Nephron (organoid): Measurements from ENCODE around the gene TBX2.

ENCODE experiments used
- H3K27ac Mint-ChIP-seq, 3 experiments: 2 replicates each; pipeline ENCODE4 v1.8.0; 2020; ENCODE audit warnings: mixed read lengths in 3 of 3, mild to moderate bottlenecking in 2 of 3, moderate library complexity in 1 of 3
- H3K27me3 Mint-ChIP-seq: 2 replicates; pipeline ENCODE4 v1.8.0; 2021; ENCODE audit warnings: low read depth, mild to moderate bottlenecking, moderate library complexity, mixed read lengths
- H3K36me3 Mint-ChIP-seq: 2 replicates; pipeline ENCODE4 v1.8.0; 2020; ENCODE audit warnings: low read depth, mixed read lengths
- H3K4me1 Mint-ChIP-seq: 2 replicates; pipeline ENCODE4 v1.8.0; 2020; ENCODE audit warnings: mixed read lengths
- H3K4me3 Mint-ChIP-seq, 3 experiments: 2 replicates each; pipeline ENCODE4 v1.8.0; 2020; ENCODE audit warnings: mild to moderate bottlenecking in 3 of 3, mixed read lengths in 3 of 3, moderate library complexity in 2 of 3
- H3K9me3 Mint-ChIP-seq: 2 replicates; pipeline ENCODE4 v1.8.0; 2020; ENCODE audit warnings: mixed read lengths
- TF ChIP-seq, protein P1 (sequence below), 3 experiments: fragments of 200-600 bp; sonication (generic); IDR thresholded peaks; one replicate each; pipeline ENCODE4 v1.5.0; 2021; ENCODE audit warnings: antibody characterized with exemption in 3 of 3; ENCODE audit not compliant: unreplicated experiment in 3 of 3

The TBX2 gene

DNA sequence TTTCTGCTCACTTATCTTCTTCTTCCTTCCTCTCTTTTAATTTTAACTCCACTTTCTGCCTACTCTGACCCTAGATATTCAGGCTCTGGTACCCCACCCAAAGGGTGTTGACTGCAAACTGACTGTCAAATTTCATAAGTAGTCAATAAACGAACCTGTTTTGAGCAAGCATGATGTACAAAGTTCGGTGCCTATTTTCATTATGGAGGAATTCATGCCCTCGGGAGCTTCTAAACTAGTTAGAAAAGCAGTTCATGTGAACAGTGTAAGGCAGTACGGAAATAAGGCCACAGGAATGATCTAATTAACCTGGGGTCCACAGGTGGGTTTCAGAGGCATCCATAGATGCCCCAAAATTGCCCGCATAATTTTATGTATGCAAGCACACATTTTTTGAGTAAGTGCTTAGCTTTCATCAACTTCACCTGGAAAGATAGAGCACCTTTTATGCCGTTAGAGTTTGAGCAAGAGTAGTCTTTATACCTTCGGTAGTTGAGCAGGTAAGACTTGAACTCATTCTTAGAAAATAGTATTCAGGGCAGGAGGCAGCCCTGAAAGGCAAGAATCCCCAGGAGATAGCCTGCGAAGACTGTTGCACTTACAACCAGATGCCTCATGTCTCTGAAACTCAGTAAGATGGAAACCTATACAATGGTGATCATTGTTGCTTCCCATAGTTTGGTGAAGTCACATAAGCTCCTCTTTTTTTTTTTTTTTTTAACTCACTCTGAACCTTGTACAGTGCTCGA lies 36.6 kb upstream of the TBX2 start:
- no peaks in the 10 kb centered on the region for H3K9me3 Mint-ChIP-seq

DNA sequence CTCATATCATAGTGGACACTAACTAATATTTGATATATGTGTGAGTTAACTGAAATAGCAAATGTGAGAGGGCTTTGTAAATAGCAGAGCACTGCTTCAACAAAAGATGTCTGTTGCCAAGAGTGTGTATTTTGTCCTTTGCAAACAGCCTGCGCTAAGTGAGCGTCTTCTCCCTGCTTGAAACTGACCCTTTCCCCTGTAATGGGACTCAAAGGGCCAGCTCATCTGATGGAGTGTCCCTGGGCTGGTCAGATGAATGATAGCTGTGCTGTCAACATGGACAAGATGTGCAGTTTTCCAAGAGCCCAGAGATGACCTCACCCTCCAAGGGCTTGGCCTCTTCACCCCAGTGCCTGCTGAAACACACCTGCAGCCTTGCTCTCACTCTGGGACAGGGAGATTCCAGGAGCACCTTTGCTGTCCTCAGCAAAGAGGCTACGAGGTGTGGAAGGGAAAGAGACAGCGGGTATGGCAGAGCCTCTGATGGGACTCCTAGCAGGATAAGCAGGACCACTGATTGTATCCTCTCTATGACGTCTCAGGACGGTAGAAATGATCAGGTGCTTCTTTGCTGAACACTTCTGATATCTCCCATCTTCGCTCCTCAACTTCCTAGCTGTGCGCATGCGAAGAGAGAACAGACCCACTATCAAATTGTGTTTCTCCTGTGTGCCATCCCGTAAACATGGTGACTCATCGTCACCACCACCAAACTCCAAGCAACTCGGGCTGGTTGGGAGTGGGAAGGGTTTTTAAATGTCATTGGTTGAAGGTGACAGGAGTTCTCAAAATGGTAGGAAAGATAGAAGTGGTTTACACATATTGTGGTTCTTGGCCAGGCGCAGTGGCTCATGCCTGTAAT lies 35.8 kb upstream of the TBX2 start:
- TF ChIP-seq, protein P1, sequence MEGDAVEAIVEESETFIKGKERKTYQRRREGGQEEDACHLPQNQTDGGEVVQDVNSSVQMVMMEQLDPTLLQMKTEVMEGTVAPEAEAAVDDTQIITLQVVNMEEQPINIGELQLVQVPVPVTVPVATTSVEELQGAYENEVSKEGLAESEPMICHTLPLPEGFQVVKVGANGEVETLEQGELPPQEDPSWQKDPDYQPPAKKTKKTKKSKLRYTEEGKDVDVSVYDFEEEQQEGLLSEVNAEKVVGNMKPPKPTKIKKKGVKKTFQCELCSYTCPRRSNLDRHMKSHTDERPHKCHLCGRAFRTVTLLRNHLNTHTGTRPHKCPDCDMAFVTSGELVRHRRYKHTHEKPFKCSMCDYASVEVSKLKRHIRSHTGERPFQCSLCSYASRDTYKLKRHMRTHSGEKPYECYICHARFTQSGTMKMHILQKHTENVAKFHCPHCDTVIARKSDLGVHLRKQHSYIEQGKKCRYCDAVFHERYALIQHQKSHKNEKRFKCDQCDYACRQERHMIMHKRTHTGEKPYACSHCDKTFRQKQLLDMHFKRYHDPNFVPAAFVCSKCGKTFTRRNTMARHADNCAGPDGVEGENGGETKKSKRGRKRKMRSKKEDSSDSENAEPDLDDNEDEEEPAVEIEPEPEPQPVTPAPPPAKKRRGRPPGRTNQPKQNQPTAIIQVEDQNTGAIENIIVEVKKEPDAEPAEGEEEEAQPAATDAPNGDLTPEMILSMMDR (IDR thresholded peaks at IDR 0.05; ENCODE audit: unreplicated experiment in 3 of 3): no peak
- no peak overlapping the region for H3K27ac Mint-ChIP-seq

More for the DNA sequence above, 36.6 kb upstream of the TBX2 start:
- peaks cover 6% of the 10 kb centered on the region for H3K36me3 Mint-ChIP-seq
- no peak overlapping the region for H3K4me3 Mint-ChIP-seq
- TF ChIP-seq, protein P1 (IDR thresholded peaks at IDR 0.05; ENCODE audit: unreplicated experiment in 3 of 3): no peak
- H3K27me3 Mint-ChIP-seq: no peaks in the 10 kb centered on the region
- peaks cover 13% of the 10 kb centered on the region for H3K4me1 Mint-ChIP-seq
- H3K27ac Mint-ChIP-seq: no peak overlapping the region

DNA sequence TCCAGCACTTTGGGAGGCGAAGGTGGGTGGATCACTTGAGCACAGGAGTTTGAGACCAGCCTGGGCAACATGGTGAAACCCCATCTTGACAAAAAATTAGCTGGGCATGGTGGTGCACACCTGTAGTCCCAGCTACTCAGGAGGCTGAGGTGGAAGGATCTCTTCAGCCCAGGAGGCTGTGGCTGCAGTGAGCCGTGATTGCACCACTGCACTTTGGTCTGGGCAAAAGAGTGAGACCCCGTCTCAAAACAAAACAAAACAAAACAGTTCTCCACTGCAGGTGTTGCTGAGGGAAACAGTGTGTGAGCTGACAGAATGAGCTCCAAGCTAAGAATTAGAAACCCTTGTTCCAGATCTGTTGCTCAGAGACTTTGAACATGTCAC lies 35.2 kb upstream of the TBX2 start:
- H3K36me3 Mint-ChIP-seq: peaks cover 6% of the 10 kb centered on the region
- H3K27ac Mint-ChIP-seq: no peak overlapping the region
- no peaks in the 10 kb centered on the region for H3K27me3 Mint-ChIP-seq
- TF ChIP-seq, protein P1 (IDR thresholded peaks at IDR 0.05; ENCODE audit: unreplicated experiment in 3 of 3): no peak
- no peak overlapping the region for H3K4me3 Mint-ChIP-seq
- peaks cover 13% of the 10 kb centered on the region for H3K4me1 Mint-ChIP-seq
- H3K9me3 Mint-ChIP-seq: no peaks in the 10 kb centered on the region

More for the DNA sequence above, 35.8 kb upstream of the TBX2 start:
- Mint-ChIP-seq H3K27me3 (no peaks in the 10 kb centered on the region), H3K4me3 (no peak overlapping the region), H3K9me3 (no peaks in the 10 kb centered on the region), H3K36me3 (peaks cover 6% of the 10 kb centered on the region), H3K4me1 (peaks cover 12% of the 10 kb centered on the region)

DNA sequence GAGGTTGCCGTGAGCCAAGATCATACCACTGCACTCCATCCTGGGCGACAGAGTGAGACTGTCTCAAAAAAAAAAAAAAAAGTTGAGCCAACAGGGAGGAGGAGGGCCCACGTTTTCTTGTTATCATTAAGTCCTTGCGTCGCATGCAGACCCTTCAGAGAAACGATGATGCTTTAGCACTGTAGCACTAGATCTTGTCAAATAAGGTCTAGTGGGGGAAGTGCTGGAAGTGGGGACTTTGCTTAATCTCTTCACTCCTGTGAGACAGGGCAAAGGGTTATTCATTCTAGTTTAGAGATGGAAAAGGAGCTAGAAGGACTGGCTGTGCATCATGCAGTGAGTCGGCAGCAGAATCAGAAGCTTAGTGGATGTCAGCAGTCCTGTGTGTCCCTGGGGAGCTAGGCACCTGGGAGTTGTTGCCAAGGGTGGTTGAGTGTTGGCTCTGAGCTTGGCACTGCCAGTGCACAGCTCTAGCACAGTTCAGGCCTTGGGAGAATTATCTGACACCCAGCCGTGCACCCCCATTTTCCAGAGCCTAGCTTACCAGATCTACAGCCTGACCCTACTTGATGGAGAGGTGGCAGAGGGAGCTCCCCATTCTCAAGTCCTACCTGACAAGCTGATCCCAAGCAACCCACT lies 33.4 kb upstream of the TBX2 start:
- TF ChIP-seq, protein P1 (IDR thresholded peaks at IDR 0.05; ENCODE audit: unreplicated experiment in 3 of 3): no peak
- no peak overlapping the region for H3K4me3 Mint-ChIP-seq
- H3K27ac Mint-ChIP-seq: peak overlapping the region in 2 of 3 experiments; percentile 32 to 48
- no peaks in the 10 kb centered on the region for H3K27me3 Mint-ChIP-seq
- H3K9me3 Mint-ChIP-seq: no peaks in the 10 kb centered on the region
- peaks cover 6% of the 10 kb centered on the region for H3K36me3 Mint-ChIP-seq
- H3K4me1 Mint-ChIP-seq: peaks cover 13% of the 10 kb centered on the region

DNA sequence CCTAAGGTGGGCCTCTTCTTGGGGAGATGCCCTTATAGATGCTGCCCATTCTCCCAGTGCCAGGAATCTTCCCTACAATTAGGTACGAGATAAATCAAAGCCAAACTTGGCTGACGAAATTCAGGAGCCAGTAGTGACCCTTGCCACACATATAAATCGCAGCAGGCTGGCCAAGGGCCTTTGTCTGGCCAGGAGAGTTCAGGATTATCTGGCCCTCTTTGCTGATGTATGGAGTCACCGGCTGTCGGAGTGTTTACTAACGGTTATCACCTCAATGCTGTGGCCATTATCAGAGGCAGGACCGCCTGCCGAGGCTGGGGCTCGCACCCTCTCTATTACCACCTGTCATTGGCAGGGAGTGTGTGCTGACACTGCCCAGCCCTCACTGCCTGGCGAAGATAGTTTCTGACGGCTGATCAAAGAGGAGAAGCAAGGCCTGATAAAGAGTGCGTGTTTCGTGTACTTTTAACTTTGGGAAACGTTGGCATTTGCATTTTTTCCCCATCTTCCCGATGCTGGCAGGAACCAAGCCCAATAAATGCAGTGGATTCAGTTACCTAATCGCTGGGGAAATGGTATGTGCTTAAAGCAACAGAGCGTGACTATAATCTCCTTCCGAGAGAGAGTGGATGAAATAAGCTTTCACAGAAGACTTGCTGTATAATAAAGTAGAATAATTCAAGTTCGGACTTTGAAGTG lies 32.8 kb upstream of the TBX2 start:
- H3K27ac Mint-ChIP-seq: peak overlapping the region; percentile 6 to 54 (median 32)
- H3K9me3 Mint-ChIP-seq: no peaks in the 10 kb centered on the region
- TF ChIP-seq, protein P1 (IDR thresholded peaks at IDR 0.05; ENCODE audit: unreplicated experiment in 3 of 3): no peak
- no peak overlapping the region for H3K4me3 Mint-ChIP-seq
- H3K4me1 Mint-ChIP-seq: peaks cover 13% of the 10 kb centered on the region
- no peaks in the 10 kb centered on the region for H3K27me3 Mint-ChIP-seq
- peaks cover 2% of the 10 kb centered on the region for H3K36me3 Mint-ChIP-seq
